Ovary (tissue), 9 donors: Measurements from ENCODE around the gene NWD2. TPM values are rescaled to one million over a fixed set of nuclear protein-coding genes. Genes with fewer than 3 reads are reported as not detected.

Source experiments
- DNase-seq, 5 donors: peaks; one replicate each; pipeline ENCODE4 v3.0.0-alpha.2; 2019 to 2020
- H3K27ac ChIP-seq, 2 donors: fragments of 200-600 bp; one replicate each; pipeline versions ENCODE4 v1.5.1 to v1.8.0; 2019 to 2022
- H3K27me3 ChIP-seq: fragments of 200-600 bp; one replicate; pipeline ENCODE4 v1.8.0; 2022
- H3K36me3 ChIP-seq: fragments of 200-600 bp; sonication (generic); one replicate; pipeline ENCODE4 v1.5.1; 2019
- H3K4me1 ChIP-seq: one replicate; pipeline ENCODE4 v1.8.1; 2013; ENCODE audit warnings: mild to moderate bottlenecking, moderate library complexity; ENCODE audit not compliant: insufficient read depth
- H3K4me3 ChIP-seq: fragments of 200-600 bp; sonication (generic); one replicate; pipeline ENCODE4 v1.5.1; 2017
- H3K9me3 ChIP-seq, 2 donors: fragments of 200-600 bp in 1 of 2; sonication (generic) in 1 of 2; one replicate each; pipeline versions ENCODE4 v1.5.1 to v1.8.1; 2013 to 2019; ENCODE audit warnings: mild to moderate bottlenecking in 1 of 2, moderate library complexity in 1 of 2
- EP300 ChIP-seq: sonication (generic); formaldehyde crosslinking; IDR thresholded peaks from one replicate; pipeline ENCODE4 v1.6.1; 2017; ENCODE audit warnings: antibody characterized with exemption
- POLR2A ChIP-seq: fragments of 450-650 bp; IDR thresholded peaks from one replicate; pipeline ENCODE4 v1.6.1; 2017; ENCODE audit warnings: antibody characterized with exemption, mild to moderate bottlenecking, moderate library complexity
- WGBS, 3 donors: extraction: QIAGEN DNeasy Blood & Tissue Kit in 1 of 3; methylation state at CpG; one replicate each; pipeline versions ENCODE4 v1.1.5 to v1.1.7; 2013 to 2017; 5-methylcytosine and 5-hydroxymethylcytosine counted together
- intact Hi-C, 4 donors: fragments of 100-400 bp; cut with DNase I; formaldehyde crosslinking; loops; one replicate each; pipeline versions ENCODE4 v1.11.0 to v1.15.1; 2022 to 2023
- polyA plus RNA-seq, 2 donors: library from polyadenylated mRNA; stranded (reverse); fragments of 200-250 nt in 1 of 2; fragments of 350-450 nt in 1 of 2; fragmentation: Illumina TruSeq in 1 of 2; extraction: RNeasy Lipid Tissue Mini Kit (QIAGEN cat#74804) in 1 of 2; gene quantifications; one replicate each; pipeline ENCODE4 v1.2.3, GENCODE V29; 2013 to 2014
- total RNA-seq, 7 donors: library from RNA; depleted of rRNA in 2 of 7; stranded (reverse); fragments of >200 nt in 2 of 7; fragmentation: NEBNext Ultra II Directional in 3 of 7; extraction: Animal tissue kit (Norgen Biotek cat#: 25700) in 3 of 7; gene quantifications; one replicate each; pipeline versions ENCODE4 v1.1.0 to v1.2.4, GENCODE V29; 2016 to 2023
- TF ChIP-seq, protein P1 (sequence below), 3 donors: fragments of 450-650 bp in 2 of 3; fragments of 200-600 bp in 1 of 3; IDR thresholded peaks; one replicate each; pipeline versions ENCODE4 v1.5.1 to v1.8.0; 2016 to 2022; ENCODE audit warnings: antibody characterized with exemption in 3 of 3, mild to moderate bottlenecking in 1 of 3
- donor health status: DM: no; HTN: no; CAD: no; lungs with moderate emphysema.
- donor health status: DM: no; HTN: no; CAD: no.
- donor health status: Bipolar disorder and iron deficiency.
- donor health status: DM: yes; HTN: yes; CAD: no.
- donor health status: DM: no; HTN: no; CAD: no.
- donor health status: DM: yes; HTN: yes; CAD: no.

NWD2 gene
- total and polyA plus RNA-seq, 9 donors, result 0.01 to 0.11 TPM; not detected in 7

DNA sequence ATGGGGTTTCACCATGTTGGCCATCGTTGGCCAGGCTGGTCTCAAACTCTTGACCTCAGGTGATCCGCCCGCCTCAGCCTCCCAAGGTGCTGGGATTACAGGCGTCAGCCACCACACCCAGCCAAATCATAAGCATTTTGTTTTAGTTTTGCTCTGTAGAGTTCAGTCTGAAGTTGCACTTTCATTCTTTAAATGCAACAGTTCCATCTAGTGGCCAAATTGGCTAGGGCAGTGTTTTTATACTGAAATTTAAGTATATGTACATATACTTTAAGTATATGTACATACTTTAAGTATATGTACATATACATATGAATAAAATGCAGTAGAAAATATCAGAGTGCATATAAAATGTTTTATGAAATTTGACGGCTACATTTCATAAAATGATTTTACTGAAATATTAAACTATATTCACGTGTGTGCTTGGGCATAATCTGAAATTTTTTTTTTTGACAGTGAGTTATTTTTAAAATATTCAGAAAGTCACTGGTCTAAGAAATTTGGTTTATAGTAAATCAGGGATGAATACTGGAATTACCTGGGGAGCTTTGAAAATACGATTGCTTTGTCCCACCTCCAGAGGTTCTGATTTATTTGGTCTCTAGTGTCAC is 145.5 kb downstream of the NWD2 start:
- no peak for DNase-seq
- H3K36me3 ChIP-seq, result no peaks in the 10 kb centered on the region
- H3K4me3 ChIP-seq, result no peak overlapping the region
- 30 to 45% (median 34%) methylated on average over 7 of the region's 7 CpGs for WGBS, 3 donors
- no peaks in the 10 kb centered on the region for H3K4me1 ChIP-seq
- no peaks in the 10 kb centered on the region for H3K9me3 ChIP-seq
- TF ChIP-seq POLR2A, result no peak
- no peak for TF ChIP-seq EP300
- TF ChIP-seq, protein P1, sequence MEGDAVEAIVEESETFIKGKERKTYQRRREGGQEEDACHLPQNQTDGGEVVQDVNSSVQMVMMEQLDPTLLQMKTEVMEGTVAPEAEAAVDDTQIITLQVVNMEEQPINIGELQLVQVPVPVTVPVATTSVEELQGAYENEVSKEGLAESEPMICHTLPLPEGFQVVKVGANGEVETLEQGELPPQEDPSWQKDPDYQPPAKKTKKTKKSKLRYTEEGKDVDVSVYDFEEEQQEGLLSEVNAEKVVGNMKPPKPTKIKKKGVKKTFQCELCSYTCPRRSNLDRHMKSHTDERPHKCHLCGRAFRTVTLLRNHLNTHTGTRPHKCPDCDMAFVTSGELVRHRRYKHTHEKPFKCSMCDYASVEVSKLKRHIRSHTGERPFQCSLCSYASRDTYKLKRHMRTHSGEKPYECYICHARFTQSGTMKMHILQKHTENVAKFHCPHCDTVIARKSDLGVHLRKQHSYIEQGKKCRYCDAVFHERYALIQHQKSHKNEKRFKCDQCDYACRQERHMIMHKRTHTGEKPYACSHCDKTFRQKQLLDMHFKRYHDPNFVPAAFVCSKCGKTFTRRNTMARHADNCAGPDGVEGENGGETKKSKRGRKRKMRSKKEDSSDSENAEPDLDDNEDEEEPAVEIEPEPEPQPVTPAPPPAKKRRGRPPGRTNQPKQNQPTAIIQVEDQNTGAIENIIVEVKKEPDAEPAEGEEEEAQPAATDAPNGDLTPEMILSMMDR (IDR thresholded peaks at IDR 0.05), result no peak
- H3K27ac ChIP-seq, result no peak overlapping the region
- intact Hi-C loops, result no loop called here
- no peaks in the 10 kb centered on the region for H3K27me3 ChIP-seq

DNA sequence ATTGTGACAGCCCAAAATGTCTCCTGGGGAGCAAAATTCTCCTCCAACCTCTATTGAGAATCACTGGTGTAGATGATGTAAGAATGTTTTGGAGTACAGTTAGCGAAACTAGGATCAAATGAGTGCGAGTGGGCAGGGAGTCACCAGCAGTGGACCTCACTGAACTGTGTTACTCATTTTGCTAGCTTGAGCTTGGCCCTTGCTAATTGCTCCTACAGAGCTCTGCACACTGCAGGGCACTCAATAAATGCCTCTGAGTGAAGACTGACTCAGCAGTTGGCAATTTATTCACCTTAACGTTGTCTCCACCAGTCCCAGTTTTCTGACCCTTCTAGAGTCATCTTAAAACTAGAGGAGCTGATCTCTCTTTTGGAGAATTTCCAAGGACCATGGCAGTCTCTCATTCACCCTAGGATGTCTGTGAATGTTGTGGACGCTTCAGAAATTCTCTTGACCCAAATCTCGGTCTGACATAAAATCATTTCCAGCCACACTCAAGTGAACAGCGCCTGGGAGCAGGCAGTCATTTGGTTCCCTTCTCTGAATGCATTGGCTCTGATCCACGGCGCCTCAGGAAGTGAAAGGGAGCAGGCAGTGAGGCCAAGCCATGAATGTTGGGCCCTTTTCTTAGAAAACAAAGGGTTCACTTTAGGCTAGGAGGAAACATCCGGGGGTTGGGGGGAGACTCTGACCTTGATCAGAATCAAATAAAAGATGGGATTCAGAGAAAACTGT is 148.1 kb downstream of the NWD2 start:
- intact Hi-C loops, result no loop called here
- H3K36me3 ChIP-seq, result no peaks in the 10 kb centered on the region
- H3K4me3 ChIP-seq, result no peak overlapping the region
- DNase-seq, result no peak
- WGBS, 3 donors, result 53 to 62% (median 59%) methylated on average over 9 of the region's 9 CpGs
- H3K27me3 ChIP-seq, result no peaks in the 10 kb centered on the region
- TF ChIP-seq, protein P1 (IDR thresholded peaks at IDR 0.05), result no peak
- no peak for TF ChIP-seq EP300
- no peaks in the 10 kb centered on the region for H3K4me1 ChIP-seq
- no peaks in the 10 kb centered on the region for H3K9me3 ChIP-seq
- no peak overlapping the region for H3K27ac ChIP-seq

DNA sequence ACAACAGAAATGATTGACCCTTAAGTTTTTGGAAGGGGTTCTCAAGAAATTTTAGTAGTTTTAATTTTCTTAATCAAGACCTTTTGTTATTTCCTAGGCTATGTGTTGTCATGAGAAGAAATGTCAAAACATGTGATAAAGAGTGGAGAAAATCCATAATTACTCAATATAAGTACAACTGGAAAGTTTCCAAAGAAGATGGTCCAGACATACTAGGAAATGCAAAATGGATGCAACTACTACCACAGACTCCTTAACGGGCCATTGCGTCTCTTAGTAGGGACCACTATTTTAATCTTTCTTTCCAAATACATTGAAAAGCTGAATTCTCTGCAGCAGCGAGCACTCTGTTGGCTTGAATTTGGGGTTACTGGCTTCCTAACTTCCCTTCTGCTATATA is 148.8 kb downstream of the NWD2 start:
- 71 to 80% (median 75%) methylated on average over 3 of the region's 3 CpGs for WGBS, 3 donors
- H3K27me3 ChIP-seq, result no peaks in the 10 kb centered on the region
- H3K4me1 ChIP-seq, result no peaks in the 10 kb centered on the region
- no peaks in the 10 kb centered on the region for H3K9me3 ChIP-seq
- TF ChIP-seq POLR2A, result no peak
- TF ChIP-seq, protein P1 (IDR thresholded peaks at IDR 0.05), result no peak
- no peak for TF ChIP-seq EP300
- no peak for DNase-seq
- H3K36me3 ChIP-seq, result no peaks in the 10 kb centered on the region
- H3K27ac ChIP-seq, result no peak overlapping the region
- intact Hi-C loops, result no loop called here
- no peak overlapping the region for H3K4me3 ChIP-seq

DNA sequence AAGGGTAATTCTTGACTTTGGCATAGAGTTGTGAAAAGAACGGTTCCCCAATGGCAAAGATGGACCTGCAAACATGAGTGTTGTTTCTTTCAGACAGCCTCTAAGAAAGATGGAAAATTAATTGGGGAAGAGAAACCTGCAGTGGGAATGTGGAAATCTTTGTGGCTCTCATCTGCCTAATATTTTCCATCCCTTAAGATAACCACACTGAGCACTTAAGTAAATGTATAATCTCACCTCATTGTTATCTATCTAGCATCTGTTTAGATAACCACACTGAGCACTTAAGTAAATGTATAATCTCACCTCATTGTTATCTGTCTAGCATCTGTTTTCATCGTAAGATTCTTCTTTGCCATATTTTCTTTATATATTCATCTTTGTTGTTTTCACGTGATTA is 149.3 kb downstream of the NWD2 start:
- Histone ChIP-seq H3K27me3 (no peaks in the 10 kb centered on the region), H3K36me3 (no peaks in the 10 kb centered on the region), H3K27ac (no peak overlapping the region), H3K4me3 (no peak overlapping the region), H3K4me1 (no peaks in the 10 kb centered on the region), H3K9me3 (no peaks in the 10 kb centered on the region)
- intact Hi-C loops, result no loop called here
- WGBS, 3 donors, result 77 to 85% (median 84%) methylated on average over 3 of the region's 3 CpGs
- TF ChIP-seq, protein P1 (IDR thresholded peaks at IDR 0.05), result no peak
- TF ChIP-seq POLR2A (no peak), EP300 (no peak)
- no peak for DNase-seq
